GM19023 (cell line): ENCODE measurements around the gene ZNF8.
"Not testable (repeated sequence)": the region's sequence is repeated elsewhere in the genome, so short reads cannot be mapped to it uniquely, and the experiment has no call there.

ENCODE experiments used
- ATAC-seq: cut with Tn5 transposase; IDR thresholded peaks from one replicate; pipeline ENCODE4 v1.9.1; 2021; ENCODE audit warnings: mild to moderate bottlenecking, moderate library complexity; ENCODE audit not compliant: unreplicated experiment

The ZNF8 gene

GRCh38 chr19:58278541-58279041 lies at the start of gene ZNF8:
TSS of gene ZNF8 (plus strand) at chr19:58278955. CDS start at chr19:58279082, 127 bp downstream.
- peak; percentile 97 for ATAC-seq

GRCh38 chr19:58229255-58229639 lies 49.5 kb upstream of the ZNF8 start:
- no peak for ATAC-seq

- no peak for ATAC-seq
Measured at GRCh38 chr19:58237324-58237723, 41.4 kb upstream of the ZNF8 start.

GRCh38 chr19:58243351-58243750 lies 35.4 kb upstream of the ZNF8 start:
- ATAC-seq = no peak

- no peak for ATAC-seq
Measured at GRCh38 chr19:58248886-58249285, 29.9 kb upstream of the ZNF8 start.

- ATAC-seq = no peak
Measured at GRCh38 chr19:58252102-58252685, 26.6 kb upstream of the ZNF8 start.

GRCh38 chr19:58258259-58258658 lies 20.5 kb upstream of the ZNF8 start:
- ATAC-seq = not testable (repeated sequence)

GRCh38 chr19:58261600-58261967 lies 17.2 kb upstream of the ZNF8 start:
- no peak for ATAC-seq

GRCh38 chr19:58261968-58262921 lies 16.5 kb upstream of the ZNF8 start:
- ATAC-seq = no peak

GRCh38 chr19:58262922-58263296 lies 15.8 kb upstream of the ZNF8 start:
- ATAC-seq = no peak

- ATAC-seq = no peak
Measured at GRCh38 chr19:58265100-58265499, 13.7 kb upstream of the ZNF8 start.

GRCh38 chr19:58268344-58268743 lies 10.4 kb upstream of the ZNF8 start:
- no peak for ATAC-seq

- ATAC-seq = no peak
Measured at GRCh38 chr19:58274771-58275201, 4.0 kb upstream of the ZNF8 start.

GRCh38 chr19:58275564-58275963 lies 3.2 kb upstream of the ZNF8 start:
- ATAC-seq = no peak

GRCh38 chr19:58277197-58277596 lies 1.6 kb upstream of the ZNF8 start:
- ATAC-seq = no peak

GRCh38 chr19:58277748-58278540 lies 811 bp upstream of the ZNF8 start:
- ATAC-seq = no peak

GRCh38 chr19:58279042-58279924 lies 528 bp downstream of the ZNF8 start:
- ATAC-seq = peak; percentile 34

GRCh38 chr19:58279925-58280316 lies 1.2 kb downstream of the ZNF8 start:
- ATAC-seq = no peak

- ATAC-seq = no peak
Measured at GRCh38 chr19:58284199-58284598, 5.4 kb downstream of the ZNF8 start.

- ATAC-seq = no peak
Measured at GRCh38 chr19:58291943-58292342, 13.2 kb downstream of the ZNF8 start.
